ENCODE data around the gene SSRP1.

Gene SSRP1

GRCh38 chr11:57335343-57336110 lies at the start of gene SSRP1:
TSS of gene SSRP1 (minus strand) at chr11:57335892. CDS start at chr11:57335121, 771 bp downstream.
- DNase-seq (ENCODE audit: low spot score), result peak; percentile 94
- no peak for TF ChIP-seq CTCF (IDR thresholded peaks at IDR 0.05; ENCODE audit: extremely low read depth, missing control alignments)

- no peak for DNase-seq (ENCODE audit: low spot score)
- TF ChIP-seq CTCF (IDR thresholded peaks at IDR 0.05; ENCODE audit: extremely low read depth, missing control alignments), result no peak
Observed at GRCh38 chr11:57380975-57381374, 45.3 kb upstream of the SSRP1 start, which contains the start of gene PRG3. TSS of gene PRG3 (minus strand) at chr11:57381150. CDS start at chr11:57380708, 442 bp downstream.

- DNase-seq (ENCODE audit: low spot score), result peak; percentile 20
- TF ChIP-seq CTCF (IDR thresholded peaks at IDR 0.05; ENCODE audit: extremely low read depth, missing control alignments), result no peak
Observed at GRCh38 chr11:57379732-57380131, 44.0 kb upstream of the SSRP1 start.

- no peak for TF ChIP-seq CTCF (IDR thresholded peaks at IDR 0.05; ENCODE audit: extremely low read depth, missing control alignments)
- no peak for DNase-seq (ENCODE audit: low spot score)
Observed at GRCh38 chr11:57378186-57378585, 42.5 kb upstream of the SSRP1 start.

- TF ChIP-seq CTCF (IDR thresholded peaks at IDR 0.05; ENCODE audit: extremely low read depth, missing control alignments), result no peak
- peak; percentile 17 for DNase-seq (ENCODE audit: low spot score)
Observed at GRCh38 chr11:57377107-57377506, 41.4 kb upstream of the SSRP1 start.

- peak; percentile 16 for DNase-seq (ENCODE audit: low spot score)
- no peak for TF ChIP-seq CTCF (IDR thresholded peaks at IDR 0.05; ENCODE audit: extremely low read depth, missing control alignments)
Observed at GRCh38 chr11:57376095-57377090, 40.7 kb upstream of the SSRP1 start.

GRCh38 chr11:57375490-57375889 lies 39.8 kb upstream of the SSRP1 start:
- no peak for TF ChIP-seq CTCF (IDR thresholded peaks at IDR 0.05; ENCODE audit: extremely low read depth, missing control alignments)
- peak; percentile 32 for DNase-seq (ENCODE audit: low spot score)
